IPS-NIHi7 (cell line): Measurements from ENCODE around the gene CELF5.
"Not testable (repeated sequence)": the region's sequence is repeated elsewhere in the genome, so short reads cannot be mapped to it uniquely, and the experiment has no call there.

ENCODE experiments used
- DNase-seq: peaks from one replicate; pipeline ENCODE4 v3.0.0; 2012; ENCODE audit warnings: mixed read lengths; ENCODE audit errors: extremely low spot score

CELF5 gene

GRCh38 chr19:3207461-3208242, 16.8 kb upstream of the CELF5 start:
- peak; percentile 77 for DNase-seq

GRCh38 chr19:3208317-3209207, 15.9 kb upstream of the CELF5 start:
- DNase-seq: no peak

- DNase-seq: peak; percentile 86
Measured at GRCh38 chr19:3210347-3211017, 14.0 kb upstream of the CELF5 start.

- DNase-seq: no peak
Measured at GRCh38 chr19:3211191-3211590, 13.3 kb upstream of the CELF5 start.

- no peak for DNase-seq
Measured at GRCh38 chr19:3213159-3213558, 11.3 kb upstream of the CELF5 start.

- no peak for DNase-seq
Measured at GRCh38 chr19:3216874-3217273, 7.6 kb upstream of the CELF5 start.

GRCh38 chr19:3220576-3220975, 3.9 kb upstream of the CELF5 start:
- DNase-seq: no peak

- not testable (repeated sequence) for DNase-seq
Measured at GRCh38 chr19:3221576-3221975, 2.9 kb upstream of the CELF5 start.

- DNase-seq: no peak
Measured at GRCh38 chr19:3222709-3223108, 1.8 kb upstream of the CELF5 start.

- no peak for DNase-seq
Measured at GRCh38 chr19:3225169-3225485, 666 bp downstream of the CELF5 start.

- DNase-seq: no peak
Measured at GRCh38 chr19:3225677-3226093, 1.2 kb downstream of the CELF5 start.

- DNase-seq: no peak
Measured at GRCh38 chr19:3227054-3227626, 2.7 kb downstream of the CELF5 start.

GRCh38 chr19:3229346-3229743, 4.9 kb downstream of the CELF5 start:
- DNase-seq: no peak

GRCh38 chr19:3229888-3230496, 5.5 kb downstream of the CELF5 start:
- no peak for DNase-seq

- no peak for DNase-seq
Measured at GRCh38 chr19:3231288-3231687, 6.8 kb downstream of the CELF5 start.

GRCh38 chr19:3233116-3233515, 8.7 kb downstream of the CELF5 start:
- DNase-seq: no peak

GRCh38 chr19:3233831-3234230, 9.4 kb downstream of the CELF5 start:
- peak; percentile 41 for DNase-seq

- DNase-seq: peak; percentile 60
Measured at GRCh38 chr19:3234800-3235199, 10.3 kb downstream of the CELF5 start.

GRCh38 chr19:3235604-3236003, 11.1 kb downstream of the CELF5 start:
- DNase-seq: not testable (repeated sequence)

- no peak for DNase-seq
Measured at GRCh38 chr19:3236272-3236671, 11.8 kb downstream of the CELF5 start.

- DNase-seq: no peak
Measured at GRCh38 chr19:3238066-3238561, 13.7 kb downstream of the CELF5 start.
